Forelimb muscle (tissue), 1 donor: ENCODE results near the gene CACNA1C. TPM values are rescaled to one million over a fixed set of nuclear protein-coding genes. Genes with fewer than 3 reads are reported as not detected.

Experiments
- DNase-seq: peaks from one replicate; pipeline ENCODE4 v3.0.0-alpha.2; 2013; ENCODE audit warnings: low read depth
- polyA plus RNA-seq: library from polyadenylated mRNA; unstranded; fragments of 120-200 nt; gene quantifications from one replicate; pipeline ENCODE4 v1.2.1, GENCODE V29; 2013; ENCODE audit not compliant: insufficient read length

Gene CACNA1C
- polyA plus RNA-seq, 1 donor, result 3.2 TPM

GRCh38 chr12:2276288-2277033 lies 223.7 kb downstream of the CACNA1C start:
- no peak for DNase-seq

- DNase-seq, result no peak
These were observed 224.8 kb downstream of the CACNA1C start for GRCh38 chr12:2277492-2278155.

GRCh38 chr12:2281446-2281845 lies 228.7 kb downstream of the CACNA1C start:
- no peak for DNase-seq

GRCh38 chr12:2282318-2282717 lies 229.5 kb downstream of the CACNA1C start:
- DNase-seq, result no peak

- DNase-seq, result no peak
These were observed 230.7 kb downstream of the CACNA1C start for GRCh38 chr12:2283480-2283879.

GRCh38 chr12:2283916-2284315 lies 231.1 kb downstream of the CACNA1C start:
- DNase-seq, result peak; percentile 46

GRCh38 chr12:2284321-2284813 lies 231.6 kb downstream of the CACNA1C start:
- DNase-seq, result no peak

GRCh38 chr12:2284857-2285256 lies 232.1 kb downstream of the CACNA1C start:
- no peak for DNase-seq

- DNase-seq, result no peak
These were observed 232.7 kb downstream of the CACNA1C start for GRCh38 chr12:2285462-2285861.

GRCh38 chr12:2286047-2286446 lies 233.3 kb downstream of the CACNA1C start:
- no peak for DNase-seq

GRCh38 chr12:2286461-2287131 lies 233.8 kb downstream of the CACNA1C start:
- DNase-seq, result no peak

GRCh38 chr12:2287151-2287550 lies 234.4 kb downstream of the CACNA1C start:
- DNase-seq, result no peak

- no peak for DNase-seq
These were observed 234.8 kb downstream of the CACNA1C start for GRCh38 chr12:2287589-2287988.

GRCh38 chr12:2288001-2288400 lies 235.2 kb downstream of the CACNA1C start:
- no peak for DNase-seq

- no peak for DNase-seq
These were observed 235.7 kb downstream of the CACNA1C start for GRCh38 chr12:2288471-2288870.

- no peak for DNase-seq
These were observed 236.1 kb downstream of the CACNA1C start for GRCh38 chr12:2288875-2289274.

GRCh38 chr12:2289525-2289924 lies 236.7 kb downstream of the CACNA1C start:
- DNase-seq, result no peak

GRCh38 chr12:2290091-2290490 lies 237.3 kb downstream of the CACNA1C start:
- no peak for DNase-seq

- no peak for DNase-seq
These were observed 237.8 kb downstream of the CACNA1C start for GRCh38 chr12:2290516-2291065.

- DNase-seq, result no peak
These were observed 238.5 kb downstream of the CACNA1C start for GRCh38 chr12:2291182-2291832.

GRCh38 chr12:2291947-2292346 lies 239.2 kb downstream of the CACNA1C start:
- no peak for DNase-seq

GRCh38 chr12:2292560-2292959 lies 239.8 kb downstream of the CACNA1C start:
- no peak for DNase-seq
